HG03575 (cell line): ENCODE data around the gene SNX15.
A peak's percentile ranks its signal among the peaks of the same experiment; 100 is the strongest.
"Not testable (repeated sequence)": the region's sequence is repeated elsewhere in the genome, so short reads cannot be mapped to it uniquely, and the experiment has no call there.

Experiments
- ATAC-seq: cut with Tn5 transposase; IDR thresholded peaks from one replicate; pipeline ENCODE4 v1.9.1; 2021; ENCODE audit not compliant: unreplicated experiment, insufficient number of reproducible peaks, low FRiP score; ENCODE audit errors: extremely low read depth

Gene SNX15

GRCh38 chr11:65013888-65014725, 13.1 kb upstream of the SNX15 start, which contains the start of gene ARL2:
ARL2 (plus strand) TSS chr11:65014160; CDS start chr11:65014208, 48 bp downstream.
- peak; percentile 40 for ATAC-seq

GRCh38 chr11:65014726-65015227, 12.5 kb upstream of the SNX15 start:
- no peak for ATAC-seq

DNA sequence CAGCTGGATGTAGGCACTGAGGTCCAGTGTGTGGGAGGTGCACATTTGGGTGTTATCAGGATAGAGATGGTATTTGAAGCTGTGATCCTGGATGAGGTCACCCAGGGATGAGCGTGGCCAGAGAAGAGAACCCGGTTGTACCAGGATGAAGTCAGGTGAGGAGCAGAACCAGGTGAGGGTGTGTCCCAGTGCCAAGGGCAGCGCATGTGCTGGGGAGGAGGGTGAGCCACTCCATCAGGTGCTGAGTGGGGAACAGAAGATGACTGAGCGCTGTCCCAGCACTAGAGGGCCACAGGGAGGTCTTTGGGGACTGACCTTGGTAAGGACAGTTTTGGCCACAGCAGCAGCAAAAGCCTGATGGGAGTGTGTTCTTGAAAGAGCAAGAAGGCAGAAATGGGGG, 10.5 kb upstream of the SNX15 start:
- no peak for ATAC-seq

GRCh38 chr11:65017937-65018336, 9.3 kb upstream of the SNX15 start:
- no peak for ATAC-seq

GRCh38 chr11:65019824-65020223, 7.4 kb upstream of the SNX15 start:
- no peak for ATAC-seq

GRCh38 chr11:65021003-65021402, 6.2 kb upstream of the SNX15 start:
- ATAC-seq: no peak

- no peak for ATAC-seq
Observed at GRCh38 chr11:65021509-65021908, 5.7 kb upstream of the SNX15 start.

GRCh38 chr11:65023502-65023901, 3.7 kb upstream of the SNX15 start:
- not testable (repeated sequence) for ATAC-seq

DNA sequence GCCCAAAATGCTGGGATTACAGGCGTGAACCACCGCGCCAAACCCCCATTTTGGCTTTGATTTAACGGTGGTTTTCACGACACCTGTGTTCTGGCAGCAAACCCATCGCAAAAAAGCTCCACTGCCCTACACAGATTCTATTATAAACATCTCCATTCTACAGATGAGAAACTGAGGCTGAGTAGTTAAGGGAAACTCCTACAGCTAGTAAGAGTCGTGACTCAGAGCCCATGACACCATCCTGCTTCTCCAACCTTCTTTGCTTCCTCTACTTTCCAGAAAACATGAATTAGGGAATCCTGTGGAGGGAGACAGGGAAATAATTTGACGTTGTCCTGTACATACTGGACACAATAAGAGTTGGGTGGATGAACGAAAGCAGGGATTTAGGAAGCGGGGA, 429 bp upstream of the SNX15 start:
- no peak for ATAC-seq

DNA sequence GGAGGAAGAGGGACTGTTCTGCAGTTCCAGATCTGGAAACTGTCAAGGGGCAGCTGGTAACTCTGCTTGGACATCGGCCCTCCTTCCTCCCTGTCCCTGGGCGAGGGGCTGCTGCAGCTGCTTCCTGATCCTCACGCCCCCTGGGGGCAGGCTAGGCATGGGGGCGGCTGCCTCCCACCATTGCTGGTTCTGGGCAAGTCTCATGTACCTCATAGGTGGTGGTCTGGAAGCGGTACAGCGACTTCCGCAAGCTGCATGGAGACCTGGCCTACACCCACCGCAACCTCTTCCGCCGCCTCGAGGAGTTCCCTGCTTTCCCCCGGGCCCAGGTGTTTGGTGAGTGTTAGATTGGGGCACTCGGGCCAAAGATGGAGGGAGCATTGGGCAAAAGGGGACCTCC, 5.0 kb downstream of the SNX15 start:
- no peak for ATAC-seq

DNA sequence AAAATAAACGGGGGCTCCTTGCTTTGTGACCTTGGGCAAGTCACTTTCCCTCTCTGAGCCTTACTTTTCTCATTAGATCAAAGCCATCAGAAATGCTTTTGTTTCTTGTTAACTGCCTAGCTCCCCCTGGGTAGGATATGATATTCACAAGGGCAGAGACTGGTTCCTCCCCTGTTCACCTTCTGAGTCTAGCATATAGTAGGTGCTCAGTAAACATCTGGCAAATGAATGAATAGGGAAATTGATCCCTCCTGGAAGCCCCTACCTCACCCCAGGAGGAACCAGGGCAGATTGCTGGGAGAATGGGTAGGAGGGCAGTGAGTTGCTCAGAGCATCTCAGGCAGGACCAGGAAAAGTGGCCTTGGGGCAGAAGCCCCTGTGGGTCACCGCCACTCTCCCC, 7.2 kb downstream of the SNX15 start:
- no peak for ATAC-seq

- no peak for ATAC-seq
Observed at GRCh38 chr11:65035579-65035978, 8.3 kb downstream of the SNX15 start.

DNA sequence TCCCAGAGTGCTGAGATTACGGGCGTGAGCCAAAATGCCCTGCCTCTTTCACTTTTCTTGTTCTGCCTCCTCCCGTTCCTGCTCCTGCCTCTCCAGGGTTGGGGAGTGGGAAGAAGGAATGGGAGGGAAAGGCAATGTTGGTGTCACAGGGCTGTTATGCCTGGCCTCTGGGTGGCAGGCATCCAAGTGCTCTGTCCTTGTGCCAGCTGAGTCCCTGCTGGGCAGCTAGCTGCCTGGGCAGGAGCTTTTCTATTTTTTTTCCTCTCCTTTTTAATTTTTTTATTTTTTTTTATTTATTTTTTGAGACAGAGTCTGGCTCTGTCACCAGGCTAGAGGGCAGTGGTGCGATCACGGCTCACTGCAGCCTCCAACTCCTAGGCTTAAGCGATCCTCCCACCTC, 9.7 kb downstream of the SNX15 start:
- ATAC-seq: no peak

DNA sequence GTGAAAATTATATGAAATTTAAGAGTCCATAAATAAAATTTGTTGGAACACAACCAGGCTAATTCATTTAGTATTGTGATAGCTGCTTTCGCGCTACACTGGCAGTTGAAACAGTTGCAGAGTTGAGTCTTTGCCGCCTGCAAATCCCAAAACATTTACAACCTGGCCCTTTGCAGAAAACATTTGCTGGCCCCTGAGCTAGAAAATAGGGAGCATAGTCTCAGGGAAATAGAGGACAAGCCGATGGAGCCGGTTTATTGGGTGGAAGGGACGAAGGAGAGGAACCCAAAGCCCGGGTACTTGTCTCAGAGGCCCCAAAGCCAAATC, 13.2 kb downstream of the SNX15 start:
- no peak for ATAC-seq

DNA sequence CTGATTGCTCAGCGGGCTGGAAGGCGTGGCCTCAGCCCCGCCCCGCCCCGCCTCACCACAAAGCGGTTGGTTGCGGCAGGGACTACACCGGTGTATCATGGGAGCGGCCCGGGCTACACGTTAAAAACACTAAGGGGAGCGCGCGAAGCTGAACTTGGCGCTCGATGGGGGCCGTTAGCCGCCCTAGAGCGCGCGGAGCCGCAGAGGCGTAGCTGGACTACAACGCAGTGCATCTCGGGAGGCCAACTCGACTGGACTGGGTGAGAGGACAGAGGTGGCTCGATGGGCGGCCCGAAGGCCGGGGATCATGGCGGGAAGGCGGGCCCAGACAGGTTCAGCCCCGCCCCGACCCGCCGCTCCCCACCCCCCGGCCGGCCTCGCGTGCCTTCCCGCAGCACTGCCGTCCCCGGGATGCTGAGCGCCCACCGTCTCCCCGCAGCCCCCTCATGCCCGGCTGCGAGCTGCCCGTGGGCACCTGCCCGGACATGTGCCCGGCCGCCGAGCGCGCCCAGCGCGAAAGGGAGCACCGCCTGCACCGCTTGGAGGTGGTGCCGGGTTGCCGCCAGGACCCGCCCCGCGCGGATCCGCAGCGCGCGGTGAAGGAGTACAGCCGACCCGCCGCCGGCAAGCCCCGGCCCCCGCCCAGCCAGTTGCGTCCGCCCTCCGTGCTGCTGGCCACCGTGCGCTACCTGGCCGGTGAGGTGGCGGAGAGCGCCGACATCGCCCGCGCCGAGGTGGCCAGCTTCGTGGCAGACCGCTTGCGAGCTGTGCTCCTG, 13.8 kb downstream of the SNX15 start, which contains the start of gene SAC3D1:
Gene SAC3D1 (plus strand): TSS at position 364 of the 776 bp plus-strand sequence. CDS start 83 bp downstream, at position 447.
- ATAC-seq: peak; percentile 53

- ATAC-seq: no peak
Observed at GRCh38 chr11:65042891-65043290, 15.7 kb downstream of the SNX15 start.

DNA sequence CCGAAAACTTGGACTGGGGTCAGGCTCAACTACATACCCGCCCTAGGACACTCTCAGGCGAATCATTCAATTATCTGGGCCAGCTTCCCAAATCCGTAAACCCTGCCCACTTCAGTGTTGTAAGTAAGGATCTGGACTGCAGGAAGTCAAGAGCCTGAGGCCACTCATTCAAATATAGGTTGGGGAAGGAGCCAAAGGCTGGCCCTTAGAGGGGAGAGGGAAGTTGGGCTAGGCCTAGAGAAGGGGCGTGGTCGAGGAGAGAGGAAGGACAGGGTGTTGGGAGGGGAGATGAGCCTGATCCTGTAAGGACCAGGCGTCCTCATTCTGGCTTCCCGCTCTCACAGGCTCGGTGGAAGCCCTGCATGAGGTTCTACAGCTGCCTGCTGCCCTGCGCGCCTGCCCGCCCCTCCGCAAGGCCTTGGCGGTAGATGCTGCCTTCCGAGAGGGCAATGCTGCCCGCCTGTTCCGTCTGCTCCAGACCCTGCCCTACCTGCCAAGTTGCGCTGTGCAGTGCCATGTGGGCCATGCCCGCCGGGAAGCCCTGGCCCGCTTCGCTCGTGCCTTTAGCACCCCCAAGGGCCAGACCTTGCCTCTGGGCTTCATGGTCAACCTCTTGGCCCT, 16.8 kb downstream of the SNX15 start:
- no peak for ATAC-seq

- no peak for ATAC-seq
Observed at GRCh38 chr11:65045061-65045460, 17.8 kb downstream of the SNX15 start.

GRCh38 chr11:65045728-65046127, 18.5 kb downstream of the SNX15 start:
- no peak for ATAC-seq
